ENCODE results near the gene PRKCA. TPM values are rescaled to one million over a fixed set of nuclear protein-coding genes. Genes with fewer than 3 reads are reported as not detected.

PRKCA gene
- polyA plus RNA-seq, 1 experiment, result 66.8 TPM

- no peaks in the 10 kb centered on the region for H3K9me3 ChIP-seq (ENCODE audit: control insufficient read depth, insufficient read depth, low read length)
- DNase-seq (ENCODE audit: low read depth, low spot score), result no peak
- H3K4me3 ChIP-seq (ENCODE audit: low read depth, low read length), result no peak overlapping the region
- TF ChIP-seq CTCF (IDR thresholded peaks at IDR 0.05; ENCODE audit: low read depth, low read length), result no peak
- H3K27me3 ChIP-seq (ENCODE audit: control insufficient read depth, insufficient read depth, low read length), result no peaks in the 10 kb centered on the region
- no peak overlapping the region for H3K27ac ChIP-seq (ENCODE audit: low read depth, low read length)
- POLR2A ChIA-PET, result no interaction called here
- CTCF ChIA-PET, result interaction anchor here (1.1 kb wide), 1 partner anchor 180 kb away, joined by 3 read pairs; no protein-coding TSS in a partner anchor
Measured at GRCh38 chr17:66386498-66387351, 84.3 kb downstream of the PRKCA start.

DNA sequence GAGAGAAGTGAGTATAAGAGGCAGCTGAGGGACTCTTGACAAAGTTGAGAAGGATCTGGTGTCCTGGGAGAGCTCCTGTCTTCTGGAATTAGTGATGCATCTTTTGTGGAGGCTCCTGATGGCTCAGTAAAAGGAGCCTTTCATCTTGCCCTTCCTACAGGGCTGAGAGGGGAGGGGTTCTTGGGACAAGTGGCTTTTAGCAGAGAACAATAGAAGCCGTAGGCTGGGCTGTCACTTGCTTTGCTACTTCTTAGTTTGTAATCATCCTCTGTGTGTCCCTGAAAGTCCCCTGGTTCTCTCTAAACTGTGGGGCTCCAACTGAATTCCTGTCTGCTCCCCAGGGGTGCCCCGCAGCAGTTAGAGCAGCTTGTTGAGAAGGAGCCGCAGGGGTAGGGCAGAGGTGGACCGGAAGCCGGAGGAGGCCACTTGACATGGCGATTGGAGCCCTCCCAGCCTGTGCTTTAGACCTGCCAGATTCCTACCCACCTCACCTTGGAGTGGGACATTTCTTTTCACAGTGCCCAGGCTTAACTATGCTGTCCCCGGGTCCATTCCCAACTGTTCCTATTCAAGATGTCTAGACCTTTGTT lies 85.1 kb downstream of the PRKCA start:
- POLR2A ChIA-PET, result no interaction called here
- Histone ChIP-seq H3K27ac (ENCODE audit: low read depth, low read length) (no peak overlapping the region), H3K4me3 (ENCODE audit: low read depth, low read length) (no peak overlapping the region), H3K27me3 (ENCODE audit: control insufficient read depth, insufficient read depth, low read length) (no peaks in the 10 kb centered on the region), H3K9me3 (ENCODE audit: control insufficient read depth, insufficient read depth, low read length) (no peaks in the 10 kb centered on the region)
- CTCF ChIA-PET, result interaction anchor here (1.1 kb wide), 1 partner anchor 179 kb away, joined by 3 read pairs; no protein-coding TSS in a partner anchor
- no peak for DNase-seq (ENCODE audit: low read depth, low spot score)
- TF ChIP-seq CTCF (IDR thresholded peaks at IDR 0.05; ENCODE audit: low read depth, low read length), result no peak

- Histone ChIP-seq H3K4me3 (ENCODE audit: low read depth, low read length) (no peak overlapping the region), H3K27me3 (ENCODE audit: control insufficient read depth, insufficient read depth, low read length) (no peaks in the 10 kb centered on the region), H3K27ac (ENCODE audit: low read depth, low read length) (no peak overlapping the region), H3K9me3 (ENCODE audit: control insufficient read depth, insufficient read depth, low read length) (no peaks in the 10 kb centered on the region)
- ChIA-PET CTCF (interaction anchor here (0.9 kb wide), 1 partner anchor 40 kb away, joined by 3 read pairs; no protein-coding TSS in a partner anchor), POLR2A (interaction anchor here (0.6 kb wide), 1 partner anchor 24 kb away, joined by 6 read pairs; no protein-coding TSS in a partner anchor)
- no peak for DNase-seq (ENCODE audit: low read depth, low spot score)
- no peak for TF ChIP-seq CTCF (IDR thresholded peaks at IDR 0.05; ENCODE audit: low read depth, low read length)
Measured at GRCh38 chr17:66392783-66393437, 90.5 kb downstream of the PRKCA start.

GRCh38 chr17:66395961-66396360 lies 93.5 kb downstream of the PRKCA start:
- no peak overlapping the region for H3K27ac ChIP-seq (ENCODE audit: low read depth, low read length)
- TF ChIP-seq CTCF (IDR thresholded peaks at IDR 0.05; ENCODE audit: low read depth, low read length), result no peak
- no peak overlapping the region for H3K4me3 ChIP-seq (ENCODE audit: low read depth, low read length)
- POLR2A ChIA-PET, result no interaction called here
- no peaks in the 10 kb centered on the region for H3K27me3 ChIP-seq (ENCODE audit: control insufficient read depth, insufficient read depth, low read length)
- CTCF ChIA-PET, result no interaction called here
- no peak for DNase-seq (ENCODE audit: low read depth, low spot score)
- H3K9me3 ChIP-seq (ENCODE audit: control insufficient read depth, insufficient read depth, low read length), result no peaks in the 10 kb centered on the region
